ENCODE data around the gene TGFBR1. TPM values are rescaled to one million over a fixed set of nuclear protein-coding genes. Genes with fewer than 3 reads are reported as not detected.

TGFBR1 gene
- total RNA-seq, 1 experiment from 2014 or later = 9.5 TPM

- Histone ChIP-seq H3K27ac (ENCODE audit: low read length) (no peak overlapping the region), H2AFZ (ENCODE audit: low read length) (no peak overlapping the region), H3K79me2 (ENCODE audit: low read length) (no peaks in the 10 kb centered on the region), H3K9me2 (replicated peaks; ENCODE audit: low read length) (no peaks in the 10 kb centered on the region), H3K4me3 (ENCODE audit: low read length) (no peak overlapping the region), H3K9me3 (ENCODE audit: low read length) (no peaks in the 10 kb centered on the region), H4K20me1 (ENCODE audit: low read length) (no peaks in the 10 kb centered on the region), H3K4me1 (ENCODE audit: insufficient read depth, low read length) (0 out of 2 replicates have a peak, but pooled peaks cover 5% of the 10 kb centered on the region), H3K36me3 (ENCODE audit: low read depth, low read length) (no peaks in the 10 kb centered on the region; the same call in 1 of the 2 replicates), H3K27me3 (ENCODE audit: low read length) (no peaks in the 10 kb centered on the region), H3K4me2 (ENCODE audit: low read length) (no peak overlapping the region), H3K9ac (ENCODE audit: low read length) (no peak overlapping the region), H3F3A (ENCODE audit: low read length, unreplicated experiment) (no peaks in the 10 kb centered on the region)
- CTCF ChIA-PET = no interaction called here
- POLR2A ChIA-PET (ENCODE audit: unreplicated experiment) = no interaction called here
- TF ChIP-seq, protein P1, sequence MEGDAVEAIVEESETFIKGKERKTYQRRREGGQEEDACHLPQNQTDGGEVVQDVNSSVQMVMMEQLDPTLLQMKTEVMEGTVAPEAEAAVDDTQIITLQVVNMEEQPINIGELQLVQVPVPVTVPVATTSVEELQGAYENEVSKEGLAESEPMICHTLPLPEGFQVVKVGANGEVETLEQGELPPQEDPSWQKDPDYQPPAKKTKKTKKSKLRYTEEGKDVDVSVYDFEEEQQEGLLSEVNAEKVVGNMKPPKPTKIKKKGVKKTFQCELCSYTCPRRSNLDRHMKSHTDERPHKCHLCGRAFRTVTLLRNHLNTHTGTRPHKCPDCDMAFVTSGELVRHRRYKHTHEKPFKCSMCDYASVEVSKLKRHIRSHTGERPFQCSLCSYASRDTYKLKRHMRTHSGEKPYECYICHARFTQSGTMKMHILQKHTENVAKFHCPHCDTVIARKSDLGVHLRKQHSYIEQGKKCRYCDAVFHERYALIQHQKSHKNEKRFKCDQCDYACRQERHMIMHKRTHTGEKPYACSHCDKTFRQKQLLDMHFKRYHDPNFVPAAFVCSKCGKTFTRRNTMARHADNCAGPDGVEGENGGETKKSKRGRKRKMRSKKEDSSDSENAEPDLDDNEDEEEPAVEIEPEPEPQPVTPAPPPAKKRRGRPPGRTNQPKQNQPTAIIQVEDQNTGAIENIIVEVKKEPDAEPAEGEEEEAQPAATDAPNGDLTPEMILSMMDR (conservative IDR thresholded peaks at IDR 0.05; ENCODE audit: low read depth, low read length) = no peak
- TF ChIP-seq EZH2phosphoT487 (IDR thresholded peaks at IDR 0.05; ENCODE audit: borderline replicate concordance, low read length) (no peak), EZH2 (IDR thresholded peaks at IDR 0.05; ENCODE audit: low read length, unreplicated experiment) (no peak)
- ATAC-seq (no peak), DNase-seq (no peak)
- intact Hi-C loops (cut with micrococcal nuclease) = no loop called here
- no TSS peak for BruUV-seq (replicated peaks)
Measured at GRCh38 chr9:99180199-99180598, 75.3 kb downstream of the TGFBR1 start.

- Histone ChIP-seq H3K4me1 (ENCODE audit: insufficient read depth, low read length) (0 out of 2 replicates have a peak, but pooled peaks cover 5% of the 10 kb centered on the region), H3K9ac (ENCODE audit: low read length) (no peak overlapping the region), H4K20me1 (ENCODE audit: low read length) (no peaks in the 10 kb centered on the region), H3K27me3 (ENCODE audit: low read length) (no peaks in the 10 kb centered on the region), H3K79me2 (ENCODE audit: low read length) (no peaks in the 10 kb centered on the region), H3F3A (ENCODE audit: low read length, unreplicated experiment) (no peaks in the 10 kb centered on the region), H2AFZ (ENCODE audit: low read length) (no peak overlapping the region), H3K9me3 (ENCODE audit: low read length) (no peaks in the 10 kb centered on the region), H3K27ac (ENCODE audit: low read length) (no peak overlapping the region), H3K4me3 (ENCODE audit: low read length) (no peak overlapping the region), H3K4me2 (ENCODE audit: low read length) (no peak overlapping the region), H3K9me2 (replicated peaks; ENCODE audit: low read length) (no peaks in the 10 kb centered on the region), H3K36me3 (ENCODE audit: low read depth, low read length) (no peaks in the 10 kb centered on the region; the same call in 1 of the 2 replicates)
- DNase-seq (no peak), ATAC-seq (no peak)
- CTCF ChIA-PET = no interaction called here
- intact Hi-C loops (cut with micrococcal nuclease) = no loop called here
- TF ChIP-seq, protein P1 (conservative IDR thresholded peaks at IDR 0.05; ENCODE audit: low read depth, low read length) = no peak
- TF ChIP-seq EZH2phosphoT487 (IDR thresholded peaks at IDR 0.05; ENCODE audit: borderline replicate concordance, low read length) (no peak), EZH2 (IDR thresholded peaks at IDR 0.05; ENCODE audit: low read length, unreplicated experiment) (no peak)
- no TSS peak for BruUV-seq (replicated peaks)
- POLR2A ChIA-PET (ENCODE audit: unreplicated experiment) = no interaction called here
Measured at GRCh38 chr9:99180662-99181061, 75.7 kb downstream of the TGFBR1 start.

DNA sequence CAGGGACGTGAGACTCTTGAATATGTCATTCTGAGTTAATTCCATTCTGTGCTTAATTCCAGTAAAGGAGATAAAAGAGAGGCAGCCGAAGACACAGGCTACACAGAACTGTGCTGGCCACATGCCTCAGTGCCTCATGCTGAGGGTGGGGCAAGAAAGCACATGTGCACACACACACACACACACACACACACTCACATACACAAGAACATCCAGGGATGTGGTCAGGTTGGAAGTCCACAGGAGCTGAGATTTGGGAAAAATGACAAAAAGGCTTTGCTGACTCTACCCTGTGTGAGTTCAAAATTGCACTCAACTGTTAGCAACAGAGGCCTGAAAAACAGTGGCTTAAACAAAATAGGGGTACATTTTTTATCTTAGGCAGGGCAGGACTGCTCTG is 76.3 kb downstream of the TGFBR1 start:
- DNase-seq (no peak), ATAC-seq (no peak)
- Histone ChIP-seq H3F3A (ENCODE audit: low read length, unreplicated experiment) (no peaks in the 10 kb centered on the region), H2AFZ (ENCODE audit: low read length) (no peak overlapping the region), H3K79me2 (ENCODE audit: low read length) (no peaks in the 10 kb centered on the region), H3K27me3 (ENCODE audit: low read length) (no peaks in the 10 kb centered on the region), H3K4me1 (ENCODE audit: insufficient read depth, low read length) (0 out of 2 replicates have a peak, but pooled peaks cover 5% of the 10 kb centered on the region), H3K9me3 (ENCODE audit: low read length) (no peaks in the 10 kb centered on the region), H3K36me3 (ENCODE audit: low read depth, low read length) (no peaks in the 10 kb centered on the region; the same call in 1 of the 2 replicates), H4K20me1 (ENCODE audit: low read length) (no peaks in the 10 kb centered on the region), H3K27ac (ENCODE audit: low read length) (no peak overlapping the region), H3K4me3 (ENCODE audit: low read length) (no peak overlapping the region), H3K9me2 (replicated peaks; ENCODE audit: low read length) (no peaks in the 10 kb centered on the region), H3K9ac (ENCODE audit: low read length) (no peak overlapping the region), H3K4me2 (ENCODE audit: low read length) (no peak overlapping the region)
- TF ChIP-seq EZH2phosphoT487 (IDR thresholded peaks at IDR 0.05; ENCODE audit: borderline replicate concordance, low read length) (no peak), EZH2 (IDR thresholded peaks at IDR 0.05; ENCODE audit: low read length, unreplicated experiment) (no peak)
- TF ChIP-seq, protein P1 (conservative IDR thresholded peaks at IDR 0.05; ENCODE audit: low read depth, low read length) = no peak
- ChIA-PET POLR2A (ENCODE audit: unreplicated experiment) (no interaction called here), CTCF (no interaction called here)
- no TSS peak for BruUV-seq (replicated peaks)
- intact Hi-C loops (cut with micrococcal nuclease) = no loop called here
